GM23338 (cell line): Measurements from ENCODE around the gene FBXO31. TPM values are rescaled to one million over a fixed set of nuclear protein-coding genes. Genes with fewer than 3 reads are reported as not detected.

ENCODE experiments used
- ATAC-seq: fragments of 200-7000 bp; cut with Tn5 transposase; 3 replicates; pipeline ENCODE4 v1.9.1; 2020
- DNase-seq: peaks from one replicate; pipeline ENCODE4 v3.0.0-alpha.2; 2015; ENCODE audit warnings: low spot score
- H2AFZ ChIP-seq: fragments of 200-600 bp; sonication (generic); 2 replicates; pipeline ENCODE4 v1.8.0; 2016; ENCODE audit warnings: antibody characterized with exemption, mild to moderate bottlenecking, moderate library complexity
- H3F3A ChIP-seq: fragments of 200-600 bp; sonication (generic); replicated peaks from 2 replicates; pipeline ENCODE4 v1.8.0; 2017; ENCODE audit warnings: antibody characterized with exemption, mixed run types, low read depth
- H3K27ac ChIP-seq: fragments of 200-600 bp; sonication (generic); 2 replicates; pipeline ENCODE4 v1.6.1; 2016; ENCODE audit warnings: low read depth
- H3K27me3 ChIP-seq: fragments of 200-600 bp; sonication (generic); 2 replicates; pipeline ENCODE4 v1.8.0; 2016; ENCODE audit warnings: mild to moderate bottlenecking, mixed run types, moderate library complexity; ENCODE audit not compliant: insufficient read depth
- H3K36me3 ChIP-seq: fragments of 200-600 bp; sonication (generic); 2 replicates; pipeline ENCODE4 v1.8.0; 2016; ENCODE audit warnings: mild to moderate bottlenecking; ENCODE audit not compliant: insufficient read depth
- H3K4me1 ChIP-seq: fragments of 200-600 bp; sonication (generic); 2 replicates; pipeline ENCODE4 v1.8.0; 2016; ENCODE audit warnings: mild to moderate bottlenecking, moderate library complexity; ENCODE audit not compliant: insufficient read depth
- H3K4me2 ChIP-seq: fragments of 200-600 bp; sonication (generic); 2 replicates; pipeline ENCODE4 v1.7.1; 2017; ENCODE audit warnings: mixed run types
- H3K4me3 ChIP-seq: fragments of 200-600 bp; sonication (generic); 2 replicates; pipeline ENCODE4 v1.6.1; 2016; ENCODE audit warnings: mixed run types
- H3K79me2 ChIP-seq: fragments of 200-600 bp; sonication (generic); replicated peaks from 2 replicates; pipeline ENCODE4 v1.8.0; 2017; ENCODE audit warnings: mild to moderate bottlenecking; ENCODE audit not compliant: insufficient read depth
- H3K9me2 ChIP-seq: fragments of 200-600 bp; sonication (generic); 2 replicates; pipeline ENCODE4 v1.8.0; 2017; ENCODE audit not compliant: insufficient read depth
- H4K20me1 ChIP-seq: fragments of 200-600 bp; sonication (generic); replicated peaks from 2 replicates; pipeline ENCODE4 v1.8.0; 2017; ENCODE audit warnings: mild to moderate bottlenecking; ENCODE audit not compliant: insufficient read depth
- H3K27ac Mint-ChIP-seq: 2 replicates; pipeline ENCODE4 v1.8.0; 2020; ENCODE audit warnings: inconsistent platforms, mild to moderate bottlenecking, moderate library complexity, mixed read lengths
- H3K27me3 Mint-ChIP-seq: 3 replicates; pipeline ENCODE4 v1.8.0; 2022; ENCODE audit warnings: low read depth, mild to moderate bottlenecking, moderate library complexity, mixed read lengths, inconsistent platforms; ENCODE audit not compliant: insufficient read depth, poor library complexity
- H3K36me3 Mint-ChIP-seq: 3 replicates; pipeline ENCODE4 v1.8.0; 2021; ENCODE audit warnings: low read depth, mild to moderate bottlenecking, inconsistent platforms, moderate library complexity, mixed read lengths
- H3K4me1 Mint-ChIP-seq: 3 replicates; pipeline ENCODE4 v1.8.0; 2020; ENCODE audit warnings: mild to moderate bottlenecking, inconsistent platforms, mixed read lengths
- H3K4me3 Mint-ChIP-seq: 3 replicates; pipeline ENCODE4 v1.8.0; 2021; ENCODE audit warnings: moderate library complexity, mild to moderate bottlenecking, inconsistent platforms, mixed read lengths
- H3K9me3 Mint-ChIP-seq: 3 replicates; pipeline ENCODE4 v1.8.0; 2020; ENCODE audit warnings: moderate library complexity, mild to moderate bottlenecking, inconsistent platforms, mixed read lengths
- CREB1 ChIP-seq: fragments of 250-450 bp; sonication (Bioruptor Pico); IDR thresholded peaks from 2 replicates; pipeline ENCODE4 v1.5.0; 2020; ENCODE audit warnings: low read depth, mild to moderate bottlenecking, moderate library complexity
- CTCF ChIP-seq, 2 experiments: fragments of 200-600 bp in 1 of 2; sonication (generic) in 1 of 2; conservative IDR thresholded peaks; 2 replicates each; pipeline versions ENCODE4 v1.5.1 to v1.6.1; 2016 to 2017; ENCODE audit warnings: antibody characterized with exemption in 2 of 2, low read depth in 2 of 2, mild to moderate bottlenecking in 2 of 2, moderate library complexity in 1 of 2
- ETS1 ChIP-seq: IDR thresholded peaks from 2 replicates; pipeline ENCODE4 v1.6.1; 2016; ENCODE audit warnings: antibody characterized with exemption
- EZH2 ChIP-seq: fragments of 200-600 bp; sonication (generic); IDR thresholded peaks from one replicate; pipeline ENCODE4 v1.8.0; 2017; ENCODE audit warnings: antibody characterized with exemption, mild to moderate bottlenecking, low read depth; ENCODE audit not compliant: unreplicated experiment
- EZH2phosphoT487 ChIP-seq: fragments of 200-600 bp; sonication (generic); IDR thresholded peaks from one replicate; pipeline ENCODE4 v1.8.1; 2018; ENCODE audit warnings: antibody characterized with exemption; ENCODE audit not compliant: unreplicated experiment
- JUNB ChIP-seq: IDR thresholded peaks from one replicate; pipeline ENCODE4 v1.6.1; 2016; ENCODE audit warnings: antibody characterized with exemption; ENCODE audit not compliant: unreplicated experiment
- NANOG ChIP-seq: IDR thresholded peaks from 2 replicates; pipeline ENCODE4 v1.6.1; 2016; ENCODE audit warnings: antibody characterized with exemption, borderline replicate concordance
- POLR2AphosphoS5 ChIP-seq: IDR thresholded peaks from 2 replicates; pipeline ENCODE4 v1.6.1; 2016; ENCODE audit warnings: antibody characterized with exemption, low read depth
- REST ChIP-seq: IDR thresholded peaks from one replicate; pipeline ENCODE4 v1.6.1; 2018; ENCODE audit warnings: antibody characterized with exemption; ENCODE audit not compliant: unreplicated experiment
- STAT1 ChIP-seq: IDR thresholded peaks from one replicate; pipeline ENCODE4 v1.6.1; 2016; ENCODE audit warnings: antibody characterized with exemption; ENCODE audit not compliant: unreplicated experiment
- ZNF114 ChIP-seq: fragments of 250-450 bp; sonication (Bioruptor Pico); IDR thresholded peaks from 2 replicates; pipeline ENCODE4 v1.5.0; 2020; ENCODE audit warnings: mild to moderate bottlenecking, moderate library complexity
- polyA plus RNA-seq: library from polyadenylated mRNA; unstranded; fragments of >200 nt; fragmentation: Nextera tagmentation; extraction: Ambion mirVana; gene quantifications from 2 replicates; pipeline ENCODE4 v1.2.1, GENCODE V29; 2016
- total RNA-seq: library from RNA; depleted of rRNA; stranded (reverse); fragments of >200 nt; shearing (Covaris generic); gene quantifications from 2 replicates; pipeline ENCODE4 v1.2.3, GENCODE V29; 2014

FBXO31 gene
- total and polyA plus RNA-seq, 2 experiments from 2014 or later, result 7.0 to 23.8 TPM

- H3K27ac Mint-ChIP-seq, result peak overlapping the region; percentile 43; the same call in 1 of the 2 replicates
- no peaks in the 10 kb centered on the region for H3K36me3 ChIP-seq
- no peak overlapping the region for H2AFZ ChIP-seq
- no peak overlapping the region for H3K4me3 Mint-ChIP-seq
- H3K4me3 ChIP-seq, result no peak overlapping the region
- H3K79me2 ChIP-seq, result no peaks in the 10 kb centered on the region
- peaks cover 9% of the 10 kb centered on the region for H3K27me3 Mint-ChIP-seq
- no peaks in the 10 kb centered on the region for H3K9me3 Mint-ChIP-seq
- no peak overlapping the region for H3K4me2 ChIP-seq
- no peaks in the 10 kb centered on the region for H3K27me3 ChIP-seq
- H3K9me2 ChIP-seq, result no peaks in the 10 kb centered on the region
- H3K27ac ChIP-seq, result no peak overlapping the region
- peaks cover 59% of the 10 kb centered on the region for H3K36me3 Mint-ChIP-seq
- H4K20me1 ChIP-seq, result peaks cover 3% of the 10 kb centered on the region; the same call in 1 of the 2 replicates
- no peaks in the 10 kb centered on the region for H3K4me1 ChIP-seq
- H3F3A ChIP-seq, result no peaks in the 10 kb centered on the region
- TF ChIP-seq ETS1, result no peak
- TF ChIP-seq REST, result no peak
- TF ChIP-seq EZH2, result no peak
- TF ChIP-seq CREB1 (CRISPR knock-in tag), result no peak
- TF ChIP-seq NANOG, result no peak
- TF ChIP-seq EZH2phosphoT487, result no peak
- no peak for TF ChIP-seq STAT1
- peaks cover 3% of the 10 kb centered on the region; the same call in 1 of the 3 replicates for H3K4me1 Mint-ChIP-seq
- ATAC-seq, result no peak
- DNase-seq, result no peak
These were observed 27.0 kb upstream of the FBXO31 start for GRCh38 chr16:87410530-87410929.

GRCh38 chr16:87409781-87410180 lies 26.2 kb upstream of the FBXO31 start:
- no peak overlapping the region for H3K4me2 ChIP-seq
- H3F3A ChIP-seq, result 0 out of 2 replicates have a peak, but pooled peaks cover 3% of the 10 kb centered on the region
- Mint-ChIP-seq H3K9me3 (no peaks in the 10 kb centered on the region), H3K36me3 (peaks cover 59% of the 10 kb centered on the region), H3K4me3 (no peak overlapping the region), H3K4me1 (peaks cover 3% of the 10 kb centered on the region; the same call in 1 of the 3 replicates), H3K27me3 (peaks cover 9% of the 10 kb centered on the region), H3K27ac (no peak overlapping the region)
- peaks cover 3% of the 10 kb centered on the region; the same call in 1 of the 2 replicates for H4K20me1 ChIP-seq
- DNase-seq, result no peak
- H3K4me3 ChIP-seq, result no peak overlapping the region
- H3K27ac ChIP-seq, result no peak overlapping the region
- ATAC-seq, result no peak
- no peaks in the 10 kb centered on the region for H3K36me3 ChIP-seq
- no peaks in the 10 kb centered on the region for H3K4me1 ChIP-seq
- H2AFZ ChIP-seq, result no peak overlapping the region
- no peak for TF ChIP-seq REST
- no peak for TF ChIP-seq CTCF (conservative IDR thresholded peaks at IDR 0.05; ENCODE audit: low read depth in 2 of 2)
- TF ChIP-seq JUNB, result no peak
- TF ChIP-seq ZNF114 (CRISPR knock-in tag), result no peak
- TF ChIP-seq STAT1, result no peak
- TF ChIP-seq POLR2AphosphoS5, result no peak
- no peak for TF ChIP-seq EZH2phosphoT487
- TF ChIP-seq NANOG, result no peak
- no peaks in the 10 kb centered on the region for H3K9me2 ChIP-seq
- no peaks in the 10 kb centered on the region for H3K79me2 ChIP-seq
- H3K27me3 ChIP-seq, result no peaks in the 10 kb centered on the region
